Bronchial epithelial cell (primary cell): ENCODE data around the gene ALDH1A1. TPM values are rescaled to one million over a fixed set of nuclear protein-coding genes. Genes with fewer than 3 reads are reported as not detected.

Experiments used
- DNase-seq: peaks from one replicate; pipeline ENCODE4 v3.0.0-alpha.2; 2010; ENCODE audit warnings: low read depth
- FAIRE-seq: peaks from 2 replicates; lab custom pipeline; 2011; peaks lifted over from hg19 to GRCh38; lab: Jason Lieb, UNC
- H3K27me3 ChIP-seq: 2 replicates; pipeline ENCODE4 v1.5.1; 2011; ENCODE audit warnings: low read length; ENCODE audit not compliant: control insufficient read depth, insufficient read depth
- H3K36me3 ChIP-seq: 2 replicates; pipeline ENCODE4 v1.5.1; 2011; ENCODE audit warnings: low read length; ENCODE audit not compliant: control insufficient read depth, insufficient read depth
- H3K4me3 ChIP-seq: 2 replicates; pipeline ENCODE4 v1.5.1; 2011; ENCODE audit warnings: mild to moderate bottlenecking, low read depth, low read length, control low read depth
- total RNA-seq: library from RNA; depleted of rRNA; stranded (reverse); fragments of >200 nt; gene quantifications from 2 replicates; pipeline ENCODE4 v1.2.1, GENCODE V29; 2014
- TF ChIP-seq, protein P1 (sequence below): IDR thresholded peaks from 2 replicates; pipeline ENCODE4 v1.5.1; 2011; ENCODE audit warnings: mild to moderate bottlenecking, moderate library complexity, low read length, control low read depth, inconsistent platforms; ENCODE audit not compliant: insufficient read depth, severe bottlenecking

The ALDH1A1 gene
- total RNA-seq, 1 donor from 2014 or later, result 5.0 TPM

- Histone ChIP-seq H3K4me3 (no peak overlapping the region), H3K27me3 (no peaks in the 10 kb centered on the region), H3K36me3 (no peaks in the 10 kb centered on the region)
- TF ChIP-seq, protein P1, sequence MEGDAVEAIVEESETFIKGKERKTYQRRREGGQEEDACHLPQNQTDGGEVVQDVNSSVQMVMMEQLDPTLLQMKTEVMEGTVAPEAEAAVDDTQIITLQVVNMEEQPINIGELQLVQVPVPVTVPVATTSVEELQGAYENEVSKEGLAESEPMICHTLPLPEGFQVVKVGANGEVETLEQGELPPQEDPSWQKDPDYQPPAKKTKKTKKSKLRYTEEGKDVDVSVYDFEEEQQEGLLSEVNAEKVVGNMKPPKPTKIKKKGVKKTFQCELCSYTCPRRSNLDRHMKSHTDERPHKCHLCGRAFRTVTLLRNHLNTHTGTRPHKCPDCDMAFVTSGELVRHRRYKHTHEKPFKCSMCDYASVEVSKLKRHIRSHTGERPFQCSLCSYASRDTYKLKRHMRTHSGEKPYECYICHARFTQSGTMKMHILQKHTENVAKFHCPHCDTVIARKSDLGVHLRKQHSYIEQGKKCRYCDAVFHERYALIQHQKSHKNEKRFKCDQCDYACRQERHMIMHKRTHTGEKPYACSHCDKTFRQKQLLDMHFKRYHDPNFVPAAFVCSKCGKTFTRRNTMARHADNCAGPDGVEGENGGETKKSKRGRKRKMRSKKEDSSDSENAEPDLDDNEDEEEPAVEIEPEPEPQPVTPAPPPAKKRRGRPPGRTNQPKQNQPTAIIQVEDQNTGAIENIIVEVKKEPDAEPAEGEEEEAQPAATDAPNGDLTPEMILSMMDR, result no peak
- no peak for DNase-seq
- FAIRE-seq, result no peak
Observed at GRCh38 chr9:72985746-72986145, 32.9 kb upstream of the ALDH1A1 start.

DNA sequence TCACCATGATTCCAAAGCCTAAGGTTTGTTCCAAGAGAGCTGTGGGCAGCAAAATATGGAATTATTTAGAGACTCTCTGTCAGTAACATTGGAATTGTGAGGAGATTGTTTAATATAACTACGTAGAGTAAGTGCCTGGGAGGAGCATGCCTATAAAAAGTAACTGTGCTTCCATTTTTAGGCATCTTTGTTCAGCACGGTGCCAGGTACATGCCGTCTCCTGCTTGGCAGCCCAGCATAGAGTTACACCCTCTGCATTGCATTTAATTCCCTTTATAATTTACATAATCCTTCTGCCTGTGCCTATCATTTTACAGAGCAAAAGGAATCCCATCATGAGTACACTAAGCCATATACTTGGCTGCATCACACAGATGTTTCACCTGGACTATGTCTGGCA is 32.1 kb upstream of the ALDH1A1 start:
- no peaks in the 10 kb centered on the region for H3K27me3 ChIP-seq
- H3K36me3 ChIP-seq, result no peaks in the 10 kb centered on the region
- FAIRE-seq, result no peak
- no peak overlapping the region for H3K4me3 ChIP-seq
- TF ChIP-seq, protein P1, result no peak
- no peak for DNase-seq

DNA sequence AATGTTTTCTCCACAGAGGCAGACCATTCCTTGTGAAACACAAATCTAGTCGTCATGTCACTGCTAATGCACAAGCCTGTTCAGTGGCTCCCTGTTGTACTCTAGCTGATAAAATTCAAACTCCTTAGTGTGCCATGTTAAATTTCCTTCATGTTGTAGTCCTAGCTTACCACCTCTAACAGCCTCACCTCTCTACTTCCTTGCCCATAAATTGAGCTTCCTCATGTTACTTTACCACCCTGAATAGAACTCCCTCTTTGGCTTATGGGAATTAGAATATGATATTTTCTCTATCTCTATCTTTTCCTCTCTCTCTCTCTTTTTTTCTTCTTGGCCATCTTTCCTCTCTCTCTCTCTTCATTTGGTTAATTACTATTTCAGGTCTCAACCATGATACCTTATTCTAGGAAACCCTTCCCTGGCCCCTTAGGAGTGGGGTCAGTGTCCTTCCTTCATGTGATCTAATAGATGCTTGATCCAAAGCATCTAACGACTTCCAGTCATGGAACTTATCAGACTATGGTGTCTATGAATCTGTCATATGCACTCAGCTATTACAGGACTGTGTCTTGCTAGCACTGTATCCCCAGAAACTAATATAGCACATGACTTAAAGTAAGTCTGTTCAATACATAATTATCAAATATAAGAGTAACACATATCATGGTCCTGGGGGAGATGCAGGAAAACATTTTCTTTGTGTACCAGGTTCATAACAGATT is 31.5 kb upstream of the ALDH1A1 start:
- Histone ChIP-seq H3K4me3 (no peak overlapping the region), H3K36me3 (no peaks in the 10 kb centered on the region), H3K27me3 (no peaks in the 10 kb centered on the region)
- DNase-seq (no peak), FAIRE-seq (no peak)
- TF ChIP-seq, protein P1, result no peak

- DNase-seq (peak; percentile 31), FAIRE-seq (no peak)
- H3K27me3 ChIP-seq, result no peaks in the 10 kb centered on the region
- TF ChIP-seq, protein P1, result no peak
- no peaks in the 10 kb centered on the region for H3K36me3 ChIP-seq
- H3K4me3 ChIP-seq, result no peak overlapping the region
Observed at GRCh38 chr9:72983512-72984225, 30.8 kb upstream of the ALDH1A1 start.

- TF ChIP-seq, protein P1, result no peak
- no peaks in the 10 kb centered on the region for H3K36me3 ChIP-seq
- no peak overlapping the region for H3K4me3 ChIP-seq
- DNase-seq (no peak), FAIRE-seq (no peak)
- H3K27me3 ChIP-seq, result no peaks in the 10 kb centered on the region
Observed at GRCh38 chr9:72983056-72983455, 30.2 kb upstream of the ALDH1A1 start.
